Neural cell (in vitro differentiated cells): ENCODE measurements around the gene ACTR10.

Experiments
- CTCF ChIP-seq: fragments of 450-650 bp; IDR thresholded peaks from 2 replicates; pipeline ENCODE4 v1.5.1; 2014; ENCODE audit warnings: antibody characterized with exemption, mild to moderate bottlenecking, moderate library complexity; ENCODE audit not compliant: poor library complexity, severe bottlenecking
- EP300 ChIP-seq: fragments of 450-650 bp; conservative IDR thresholded peaks from 2 replicates; pipeline ENCODE4 v1.6.1; 2014; ENCODE audit warnings: antibody characterized with exemption, mild to moderate bottlenecking, moderate library complexity; ENCODE audit not compliant: poor library complexity, severe bottlenecking
- RAD21 ChIP-seq: fragments of 450-650 bp; conservative IDR thresholded peaks from 2 replicates; pipeline ENCODE4 v1.6.1; 2014; ENCODE audit warnings: antibody characterized with exemption, mild to moderate bottlenecking, moderate library complexity
- TAF1 ChIP-seq: IDR thresholded peaks from 2 replicates; pipeline ENCODE4 v1.6.1; 2012; ENCODE audit warnings: low read depth

GRCh38 chr14:58200480-58200841 lies 512 bp downstream of the ACTR10 start:
- no peak for TF ChIP-seq CTCF
- no peak for TF ChIP-seq EP300
- TF ChIP-seq RAD21: no peak
- peak; percentile 48 for TF ChIP-seq TAF1
